H9 (cell line): ENCODE results near the gene GALNT9. TPM values are rescaled to one million over a fixed set of nuclear protein-coding genes. Genes with fewer than 3 reads are reported as not detected.

Experiments
- DNase-seq: peaks from one replicate; pipeline ENCODE4 v3.0.0-alpha.2; 2017
- H2AFZ ChIP-seq: one replicate; pipeline ENCODE4 v1.6.1; 2013; ENCODE audit warnings: mild to moderate bottlenecking, low read length, control low read depth, moderate library complexity
- H2AK5ac ChIP-seq: 2 replicates; pipeline ENCODE4 v1.6.1; 2013; ENCODE audit warnings: low read length, control low read depth, mixed read lengths; ENCODE audit not compliant: insufficient read length
- H2BK120ac ChIP-seq: one replicate; pipeline ENCODE4 v1.6.1; 2013; ENCODE audit warnings: low read depth, mild to moderate bottlenecking, low read length, control low read depth, inconsistent platforms; ENCODE audit not compliant: poor library complexity, severe bottlenecking
- H2BK12ac ChIP-seq: 2 replicates; pipeline ENCODE4 v1.6.1; 2013; ENCODE audit warnings: low read length, control low read depth, mixed read lengths, low read depth; ENCODE audit not compliant: insufficient read length
- H2BK15ac ChIP-seq: 2 replicates; pipeline ENCODE4 v1.6.1; 2013; ENCODE audit warnings: low read depth, low read length, control low read depth
- H2BK20ac ChIP-seq: one replicate; pipeline ENCODE4 v1.6.1; 2013; ENCODE audit warnings: low read depth, mild to moderate bottlenecking, low read length, control low read depth, inconsistent platforms; ENCODE audit not compliant: poor library complexity, severe bottlenecking
- H2BK5ac ChIP-seq: 2 replicates; pipeline ENCODE4 v1.6.1; 2013; ENCODE audit warnings: low read length, control low read depth, mixed read lengths; ENCODE audit not compliant: insufficient read length
- H3K14ac ChIP-seq: 2 replicates; pipeline ENCODE4 v1.6.1; 2013; ENCODE audit warnings: low read length, control low read depth; ENCODE audit not compliant: insufficient read depth
- H3K18ac ChIP-seq: 2 replicates; pipeline ENCODE4 v1.6.1; 2013; ENCODE audit warnings: low read depth, mild to moderate bottlenecking, mixed read lengths, low read length, control low read depth; ENCODE audit not compliant: insufficient read length
- H3K23ac ChIP-seq: 2 replicates; pipeline ENCODE4 v1.6.1; 2013; ENCODE audit warnings: low read length, control low read depth, mixed read lengths, low read depth; ENCODE audit not compliant: insufficient read length
- H3K23me2 ChIP-seq: 2 replicates; pipeline ENCODE4 v1.6.1; 2013; ENCODE audit warnings: low read depth, mild to moderate bottlenecking, mixed read lengths, low read length, control low read depth; ENCODE audit not compliant: insufficient read length, poor library complexity, severe bottlenecking
- H3K27ac ChIP-seq: 2 replicates; pipeline ENCODE4 v1.5.1; 2013; ENCODE audit warnings: low read length, control low read depth, mixed read lengths, low read depth; ENCODE audit not compliant: insufficient read length
- H3K27me3 ChIP-seq: 2 replicates; pipeline ENCODE4 v1.6.1; 2013; ENCODE audit warnings: low read length, control low read depth, inconsistent platforms; ENCODE audit not compliant: insufficient read depth
- H3K4ac ChIP-seq: 2 replicates; pipeline ENCODE4 v1.6.1; 2013; ENCODE audit warnings: low read depth, mild to moderate bottlenecking, control low read depth, inconsistent platforms, low read length, moderate library complexity
- H3K4me1 ChIP-seq: 2 replicates; pipeline ENCODE4 v1.6.1; 2013; ENCODE audit warnings: low read length, control low read depth, inconsistent platforms; ENCODE audit not compliant: insufficient read depth
- H3K4me2 ChIP-seq: 2 replicates; pipeline ENCODE4 v1.6.1; 2013; ENCODE audit warnings: low read length, control low read depth, mixed read lengths; ENCODE audit not compliant: insufficient read length, insufficient read depth
- H3K56ac ChIP-seq: 2 replicates; pipeline ENCODE4 v1.6.1; 2013; ENCODE audit warnings: low read depth, mild to moderate bottlenecking, mixed read lengths, low read length, control low read depth; ENCODE audit not compliant: insufficient read length
- H3K79me1 ChIP-seq: 2 replicates; pipeline ENCODE4 v1.6.1; 2013; ENCODE audit warnings: low read depth, mild to moderate bottlenecking, moderate library complexity, low read length, control low read depth, inconsistent platforms; ENCODE audit not compliant: insufficient read depth, poor library complexity, severe bottlenecking
- H3K79me2 ChIP-seq: 2 replicates; pipeline ENCODE4 v1.6.1; 2013; ENCODE audit warnings: low read length, control low read depth, inconsistent platforms; ENCODE audit not compliant: insufficient read depth
- H3K9ac ChIP-seq: 2 replicates; pipeline ENCODE4 v1.6.1; 2013; ENCODE audit warnings: low read length, control low read depth, mixed read lengths; ENCODE audit not compliant: insufficient read length; ENCODE audit errors: extremely low read depth
- H3K9me3 ChIP-seq: one replicate; pipeline ENCODE4 v1.6.1; 2013; ENCODE audit warnings: low read depth, low read length, inconsistent platforms; ENCODE audit not compliant: control insufficient read depth
- H3T11ph ChIP-seq: one replicate; pipeline ENCODE4 v1.6.1; 2013; ENCODE audit warnings: mild to moderate bottlenecking, low read length, control low read depth, inconsistent platforms
- H4K20me1 ChIP-seq: one replicate; pipeline ENCODE4 v1.6.1; 2013; ENCODE audit not compliant: control insufficient read depth, insufficient read length, insufficient read depth
- H4K5ac ChIP-seq: 2 replicates; pipeline ENCODE4 v1.6.1; 2013; ENCODE audit warnings: low read depth, mild to moderate bottlenecking, mixed read lengths, low read length, control low read depth; ENCODE audit not compliant: insufficient read length
- H4K8ac ChIP-seq: replicated peaks from 2 replicates; pipeline ENCODE4 v1.6.1; 2013; ENCODE audit warnings: low read length, control low read depth, mixed read lengths, low read depth; ENCODE audit not compliant: insufficient read length
- H4K91ac ChIP-seq: 2 replicates; pipeline ENCODE4 v1.6.1; 2013; ENCODE audit warnings: low read depth, mild to moderate bottlenecking, moderate library complexity, mixed read lengths, low read length, control low read depth; ENCODE audit not compliant: insufficient read length
- H3K27ac Mint-ChIP-seq, 3 experiments: 2 replicates in 2 of 3; 3 replicates in 1 of 3; pipeline ENCODE4 v1.8.0; 2020 to 2021; ENCODE audit warnings: mixed read lengths in 3 of 3, mild to moderate bottlenecking in 1 of 3, moderate library complexity in 1 of 3
- H3K27me3 Mint-ChIP-seq: 2 replicates; pipeline ENCODE4 v1.8.0; 2021; ENCODE audit warnings: low read depth, mild to moderate bottlenecking, moderate library complexity, mixed read lengths
- H3K36me3 Mint-ChIP-seq, 3 experiments: 2 replicates in 2 of 3; 3 replicates in 1 of 3; pipeline ENCODE4 v1.8.0; 2020 to 2021; ENCODE audit warnings: low read depth in 3 of 3, mixed read lengths in 3 of 3; ENCODE audit not compliant: insufficient read depth in 1 of 3
- H3K4me1 Mint-ChIP-seq, 2 experiments: 2 replicates each; pipeline ENCODE4 v1.8.0; 2020; ENCODE audit warnings: mixed read lengths in 2 of 2
- H3K4me3 Mint-ChIP-seq, 2 experiments: 2 replicates in 1 of 2; 3 replicates in 1 of 2; pipeline ENCODE4 v1.8.0; 2020 to 2021; ENCODE audit warnings: mild to moderate bottlenecking in 2 of 2, mixed read lengths in 2 of 2, moderate library complexity in 1 of 2
- H3K9me3 Mint-ChIP-seq, 2 experiments: 2 replicates in 1 of 2; 3 replicates in 1 of 2; pipeline ENCODE4 v1.8.0; 2020; ENCODE audit warnings: mild to moderate bottlenecking in 2 of 2, mixed read lengths in 2 of 2, moderate library complexity in 1 of 2
- CTCF ChIP-seq: fragments of 200-600 bp; sonication (generic); conservative IDR thresholded peaks from 3 replicates; pipeline ENCODE4 v1.8.0; 2021; ENCODE audit warnings: antibody characterized with exemption, mild to moderate bottlenecking
- WGBS: extraction: QIAGEN DNeasy Blood & Tissue Kit; methylation state at CpG from one replicate; pipeline ENCODE4 v1.1.7; 2013; ENCODE audit warnings: missing lambda C conversion rate, low lambda C conversion rate, mixed read lengths; ENCODE audit not compliant: insufficient read length; ENCODE audit errors: extremely low coverage; 5-methylcytosine and 5-hydroxymethylcytosine counted together
- total RNA-seq: library from RNA; stranded (reverse); gene quantifications from 2 replicates; pipeline ENCODE4 v1.2.1, GENCODE V29; 2021

Gene GALNT9
- total RNA-seq, 1 experiment from 2014 or later = 0.35 TPM

- no peak for DNase-seq
- peaks cover 2 to 8% of the 10 kb centered on the region in 2 experiments; a peak in 4 of 5 replicates for H3K9me3 Mint-ChIP-seq
- no peak overlapping the region for H2BK12ac ChIP-seq
- H3T11ph ChIP-seq = no peak overlapping the region
- TF ChIP-seq CTCF = no peak
- H3K4me1 Mint-ChIP-seq = peaks cover 10 to 23% of the 10 kb centered on the region in 2 experiments
- no peak overlapping the region for H4K91ac ChIP-seq
- H2BK120ac ChIP-seq = no peak overlapping the region
- no peak overlapping the region for H3K23ac ChIP-seq
- no peak overlapping the region for H3K9ac ChIP-seq
- no peak overlapping the region for H3K27ac ChIP-seq
- H3K4ac ChIP-seq = no peak overlapping the region
- no peaks in the 10 kb centered on the region for H3K79me1 ChIP-seq
- H3K14ac ChIP-seq = no peak overlapping the region; the same call in 1 of the 2 replicates
- no peak overlapping the region for H4K5ac ChIP-seq
- no peak overlapping the region for H2BK5ac ChIP-seq
- peaks cover 0 to 4% (median 2%) of the 10 kb centered on the region in 3 experiments; a peak in 2 of 7 replicates for H3K36me3 Mint-ChIP-seq
- H3K18ac ChIP-seq = no peak overlapping the region
- H4K20me1 ChIP-seq = no peaks in the 10 kb centered on the region
- H3K4me3 Mint-ChIP-seq = no peak overlapping the region
- peaks cover 2% of the 10 kb centered on the region; the same call in 1 of the 2 replicates for H3K27me3 ChIP-seq
- no peaks in the 10 kb centered on the region for H3K9me3 ChIP-seq
- peaks cover 80% of the 10 kb centered on the region for H3K27me3 Mint-ChIP-seq
- no peak overlapping the region for H3K56ac ChIP-seq
- H2AK5ac ChIP-seq = no peak overlapping the region
- no peaks in the 10 kb centered on the region for H3K79me2 ChIP-seq
- no CpG with 5 or more reads among the region's 12 CpGs for WGBS
- H3K4me1 ChIP-seq = no peaks in the 10 kb centered on the region
- no peak overlapping the region for H2AFZ ChIP-seq
- no peaks in the 10 kb centered on the region for H3K23me2 ChIP-seq
- H4K8ac ChIP-seq = no peak overlapping the region
- H3K27ac Mint-ChIP-seq = no peak overlapping the region
- H3K4me2 ChIP-seq = no peak overlapping the region
- H2BK15ac ChIP-seq = no peak overlapping the region
- H2BK20ac ChIP-seq = no peak overlapping the region
Observed at GRCh38 chr12:132290203-132290540, 39.2 kb downstream of the GALNT9 start.
